Measurements from ENCODE around the gene AIDA.

DNA sequence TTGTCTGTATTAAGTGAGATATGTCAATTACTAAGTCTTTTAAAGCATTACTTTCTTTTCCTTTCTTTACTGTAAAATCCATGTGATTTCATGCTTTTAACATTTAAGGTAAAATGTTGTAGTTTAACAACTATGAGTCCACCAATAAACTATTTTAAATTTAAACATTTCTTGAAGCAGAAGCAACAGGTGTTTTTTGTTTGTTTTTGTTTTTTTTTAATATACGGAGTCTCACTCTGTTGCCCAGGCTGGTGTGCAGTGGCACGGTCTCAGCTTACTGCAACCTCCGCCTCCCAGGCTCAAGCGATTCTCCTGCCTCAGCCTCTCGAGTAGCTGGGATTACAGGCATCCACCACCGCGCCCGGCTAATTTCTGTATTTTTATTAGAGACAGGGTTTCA lies 15.6 kb downstream of the AIDA start:
- no peak for TF ChIP-seq TAF1 (IDR thresholded peaks at IDR 0.05; ENCODE audit: low read depth)
- no peak for TF ChIP-seq YY1 (IDR thresholded peaks at IDR 0.05; ENCODE audit: low read depth)
- no peak for TF ChIP-seq RAD21 (IDR thresholded peaks at IDR 0.05; ENCODE audit: low read depth)
- no peak for TF ChIP-seq EP300 (IDR thresholded peaks at IDR 0.05; ENCODE audit: borderline replicate concordance)
- TF ChIP-seq, protein P1, sequence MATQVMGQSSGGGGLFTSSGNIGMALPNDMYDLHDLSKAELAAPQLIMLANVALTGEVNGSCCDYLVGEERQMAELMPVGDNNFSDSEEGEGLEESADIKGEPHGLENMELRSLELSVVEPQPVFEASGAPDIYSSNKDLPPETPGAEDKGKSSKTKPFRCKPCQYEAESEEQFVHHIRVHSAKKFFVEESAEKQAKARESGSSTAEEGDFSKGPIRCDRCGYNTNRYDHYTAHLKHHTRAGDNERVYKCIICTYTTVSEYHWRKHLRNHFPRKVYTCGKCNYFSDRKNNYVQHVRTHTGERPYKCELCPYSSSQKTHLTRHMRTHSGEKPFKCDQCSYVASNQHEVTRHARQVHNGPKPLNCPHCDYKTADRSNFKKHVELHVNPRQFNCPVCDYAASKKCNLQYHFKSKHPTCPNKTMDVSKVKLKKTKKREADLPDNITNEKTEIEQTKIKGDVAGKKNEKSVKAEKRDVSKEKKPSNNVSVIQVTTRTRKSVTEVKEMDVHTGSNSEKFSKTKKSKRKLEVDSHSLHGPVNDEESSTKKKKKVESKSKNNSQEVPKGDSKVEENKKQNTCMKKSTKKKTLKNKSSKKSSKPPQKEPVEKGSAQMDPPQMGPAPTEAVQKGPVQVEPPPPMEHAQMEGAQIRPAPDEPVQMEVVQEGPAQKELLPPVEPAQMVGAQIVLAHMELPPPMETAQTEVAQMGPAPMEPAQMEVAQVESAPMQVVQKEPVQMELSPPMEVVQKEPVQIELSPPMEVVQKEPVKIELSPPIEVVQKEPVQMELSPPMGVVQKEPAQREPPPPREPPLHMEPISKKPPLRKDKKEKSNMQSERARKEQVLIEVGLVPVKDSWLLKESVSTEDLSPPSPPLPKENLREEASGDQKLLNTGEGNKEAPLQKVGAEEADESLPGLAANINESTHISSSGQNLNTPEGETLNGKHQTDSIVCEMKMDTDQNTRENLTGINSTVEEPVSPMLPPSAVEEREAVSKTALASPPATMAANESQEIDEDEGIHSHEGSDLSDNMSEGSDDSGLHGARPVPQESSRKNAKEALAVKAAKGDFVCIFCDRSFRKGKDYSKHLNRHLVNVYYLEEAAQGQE (IDR thresholded peaks at IDR 0.05; ENCODE audit: low read depth): no peak
- TF ChIP-seq, protein P2, sequence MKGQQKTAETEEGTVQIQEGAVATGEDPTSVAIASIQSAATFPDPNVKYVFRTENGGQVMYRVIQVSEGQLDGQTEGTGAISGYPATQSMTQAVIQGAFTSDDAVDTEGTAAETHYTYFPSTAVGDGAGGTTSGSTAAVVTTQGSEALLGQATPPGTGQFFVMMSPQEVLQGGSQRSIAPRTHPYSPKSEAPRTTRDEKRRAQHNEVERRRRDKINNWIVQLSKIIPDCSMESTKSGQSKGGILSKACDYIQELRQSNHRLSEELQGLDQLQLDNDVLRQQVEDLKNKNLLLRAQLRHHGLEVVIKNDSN (IDR thresholded peaks at IDR 0.05): no peak
- TF ChIP-seq, protein P3, sequence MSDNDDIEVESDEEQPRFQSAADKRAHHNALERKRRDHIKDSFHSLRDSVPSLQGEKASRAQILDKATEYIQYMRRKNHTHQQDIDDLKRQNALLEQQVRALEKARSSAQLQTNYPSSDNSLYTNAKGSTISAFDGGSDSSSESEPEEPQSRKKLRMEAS (IDR thresholded peaks at IDR 0.05): no peak
- no peak for TF ChIP-seq CEBPB (IDR thresholded peaks at IDR 0.05)
- TF ChIP-seq ZBTB7A (IDR thresholded peaks at IDR 0.05; ENCODE audit: low read depth): no peak
- no peak for TF ChIP-seq TEAD4 (IDR thresholded peaks at IDR 0.05)
- TF ChIP-seq TCF12 (IDR thresholded peaks at IDR 0.05; ENCODE audit: low read depth): no peak
- TF ChIP-seq FOXM1 (IDR thresholded peaks at IDR 0.05; ENCODE audit: borderline replicate concordance, low read depth): no peak
- TF ChIP-seq EGR1 (IDR thresholded peaks at IDR 0.05): no peak

All from Ishikawa (cell line).